Skeletal muscle satellite cell (primary cell): ENCODE measurements around the gene STXBP6.

Source experiments
- H3K27me3 ChIP-seq: 2 replicates; pipeline ENCODE4 v1.7.0; 2013; ENCODE audit warnings: low read length; ENCODE audit not compliant: control insufficient read depth, insufficient read depth
- H3K36me3 ChIP-seq: 2 replicates; pipeline ENCODE4 v1.7.0; 2013; ENCODE audit warnings: mild to moderate bottlenecking, control low read depth, low read length; ENCODE audit not compliant: insufficient read depth
- H3K4me1 ChIP-seq: 2 replicates; pipeline ENCODE4 v1.7.0; 2013; ENCODE audit warnings: low read length; ENCODE audit not compliant: control insufficient read depth, insufficient read depth
- H3K4me2 ChIP-seq: 2 replicates; pipeline ENCODE4 v1.7.0; 2013; ENCODE audit warnings: mild to moderate bottlenecking, low read length
- H3K4me3 ChIP-seq: 2 replicates; pipeline ENCODE4 v1.7.0; 2013; ENCODE audit warnings: low read length
- H3K9ac ChIP-seq: 2 replicates; pipeline ENCODE4 v1.7.0; 2013; ENCODE audit warnings: mild to moderate bottlenecking, low read depth, low read length, moderate library complexity
- H3K9me3 ChIP-seq: replicated peaks from 2 replicates; pipeline ENCODE4 v1.7.0; 2013; ENCODE audit warnings: mild to moderate bottlenecking, control low read depth, low read length

Gene STXBP6

GRCh38 chr14:24993631-24994030 lies 56.3 kb downstream of the STXBP6 start:
- no peak overlapping the region for H3K9ac ChIP-seq
- no peak overlapping the region for H3K4me2 ChIP-seq
- H3K4me3 ChIP-seq: no peak overlapping the region
- no peaks in the 10 kb centered on the region for H3K36me3 ChIP-seq
- no peaks in the 10 kb centered on the region for H3K27me3 ChIP-seq
- H3K4me1 ChIP-seq: no peaks in the 10 kb centered on the region
- no peaks in the 10 kb centered on the region for H3K9me3 ChIP-seq

DNA sequence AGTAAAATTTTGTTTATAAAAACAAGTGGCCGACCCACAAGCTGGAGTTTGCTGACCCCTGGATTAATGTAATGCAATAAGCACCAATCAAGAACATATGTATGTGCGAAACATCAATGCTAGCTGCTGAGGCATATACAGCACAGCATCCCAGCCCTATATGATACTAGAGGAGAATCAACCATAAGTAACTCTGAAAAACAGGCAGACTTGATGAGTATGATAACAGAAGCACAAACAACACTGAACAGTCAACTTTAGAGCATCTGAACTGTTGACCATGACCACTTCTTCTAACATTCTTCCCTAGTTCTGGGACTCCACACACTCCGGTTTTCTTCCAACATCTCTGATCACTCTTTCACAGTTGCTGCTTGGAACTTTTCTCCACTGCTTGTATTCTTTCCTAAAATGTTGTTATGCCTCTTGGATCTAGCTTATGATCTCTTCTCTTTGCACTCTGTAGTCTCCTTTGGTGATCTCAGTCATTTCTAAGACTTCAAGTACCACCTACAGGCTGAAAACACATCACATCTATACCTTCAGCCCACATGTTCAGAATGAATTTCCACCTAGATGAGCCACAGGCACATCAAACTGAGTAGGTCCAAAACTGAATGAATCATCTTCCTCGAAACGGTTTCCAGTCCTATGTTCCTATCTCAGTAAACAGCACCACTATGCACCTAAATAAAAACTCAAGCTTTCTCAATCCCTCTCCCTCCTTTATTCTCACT lies 57.2 kb downstream of the STXBP6 start:
- H3K4me1 ChIP-seq: no peaks in the 10 kb centered on the region
- no peaks in the 10 kb centered on the region for H3K9me3 ChIP-seq
- H3K4me3 ChIP-seq: no peak overlapping the region
- H3K4me2 ChIP-seq: no peak overlapping the region
- no peaks in the 10 kb centered on the region for H3K27me3 ChIP-seq
- no peaks in the 10 kb centered on the region for H3K36me3 ChIP-seq
- H3K9ac ChIP-seq: no peak overlapping the region

- no peak overlapping the region for H3K9ac ChIP-seq
- H3K9me3 ChIP-seq: no peaks in the 10 kb centered on the region
- H3K27me3 ChIP-seq: no peaks in the 10 kb centered on the region
- H3K4me1 ChIP-seq: no peaks in the 10 kb centered on the region
- H3K4me2 ChIP-seq: no peak overlapping the region
- H3K4me3 ChIP-seq: no peak overlapping the region
- no peaks in the 10 kb centered on the region for H3K36me3 ChIP-seq
Measured at GRCh38 chr14:24991821-24992220, 58.1 kb downstream of the STXBP6 start.

DNA sequence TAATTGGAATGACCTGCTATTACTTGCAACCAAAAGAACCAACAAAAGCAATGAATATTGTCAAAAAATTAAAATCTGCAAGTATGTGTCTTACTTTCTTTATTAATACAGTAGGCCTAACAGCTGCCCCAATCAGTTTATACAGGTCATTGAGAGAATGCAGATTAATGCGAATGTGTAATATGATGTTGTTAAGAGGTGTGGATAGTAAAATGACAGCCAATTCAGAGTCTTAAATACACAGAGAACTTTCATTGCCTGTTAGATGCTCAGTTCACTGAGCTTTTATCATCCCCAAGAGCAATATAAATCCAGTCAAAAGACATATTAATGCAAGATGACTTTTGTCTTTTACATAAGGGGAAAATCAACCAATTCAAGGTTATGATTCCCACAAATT lies 58.7 kb downstream of the STXBP6 start:
- H3K4me2 ChIP-seq: no peak overlapping the region
- H3K27me3 ChIP-seq: no peaks in the 10 kb centered on the region
- H3K4me3 ChIP-seq: no peak overlapping the region
- no peaks in the 10 kb centered on the region for H3K36me3 ChIP-seq
- no peaks in the 10 kb centered on the region for H3K4me1 ChIP-seq
- no peak overlapping the region for H3K9ac ChIP-seq
- no peaks in the 10 kb centered on the region for H3K9me3 ChIP-seq

GRCh38 chr14:24990773-24991172 lies 59.2 kb downstream of the STXBP6 start:
- H3K36me3 ChIP-seq: no peaks in the 10 kb centered on the region
- no peak overlapping the region for H3K4me2 ChIP-seq
- no peaks in the 10 kb centered on the region for H3K9me3 ChIP-seq
- no peaks in the 10 kb centered on the region for H3K27me3 ChIP-seq
- no peak overlapping the region for H3K4me3 ChIP-seq
- no peak overlapping the region for H3K9ac ChIP-seq
- H3K4me1 ChIP-seq: no peaks in the 10 kb centered on the region

DNA sequence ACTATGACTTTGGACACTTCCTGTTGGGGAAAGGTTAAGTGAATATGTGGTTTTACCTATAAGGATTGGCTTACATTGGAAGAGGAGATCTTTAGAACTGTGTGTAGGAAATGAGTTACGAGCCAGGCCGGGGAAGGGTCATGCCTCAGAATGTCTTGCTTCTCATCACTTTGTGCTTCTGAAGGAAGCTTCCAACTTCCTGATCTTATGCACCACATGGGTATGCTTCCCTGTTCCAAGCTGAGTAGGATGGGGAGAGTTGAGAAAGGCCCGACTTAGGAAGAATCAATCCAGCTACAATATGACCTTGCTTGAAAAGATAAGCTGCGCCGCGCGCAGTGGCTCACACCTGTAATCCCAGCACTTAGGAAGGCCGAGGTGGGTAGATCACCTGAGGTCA lies 59.9 kb downstream of the STXBP6 start:
- no peaks in the 10 kb centered on the region for H3K9me3 ChIP-seq
- H3K36me3 ChIP-seq: no peaks in the 10 kb centered on the region
- H3K27me3 ChIP-seq: no peaks in the 10 kb centered on the region
- no peaks in the 10 kb centered on the region for H3K4me1 ChIP-seq
- H3K4me2 ChIP-seq: no peak overlapping the region
- no peak overlapping the region for H3K4me3 ChIP-seq
- no peak overlapping the region for H3K9ac ChIP-seq

DNA sequence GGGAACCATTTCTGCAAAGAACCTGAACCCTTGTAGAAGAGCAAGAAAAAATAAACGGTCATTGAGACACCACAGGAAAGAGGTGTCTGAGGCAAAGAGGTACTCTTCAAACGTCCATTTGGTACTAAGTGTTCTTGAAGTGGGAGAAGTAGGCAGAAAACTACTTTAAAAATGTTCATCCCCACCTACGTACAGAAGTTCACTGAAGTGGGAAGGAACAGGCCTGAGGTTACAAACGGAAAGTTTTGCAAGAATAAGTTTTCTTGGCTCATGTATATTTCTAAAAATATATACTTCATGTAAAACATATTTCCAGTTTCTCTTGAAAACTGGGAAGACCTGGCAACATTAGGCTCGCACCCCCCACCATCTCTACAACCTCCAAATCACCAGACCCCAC lies 61.2 kb downstream of the STXBP6 start:
- H3K4me2 ChIP-seq: no peak overlapping the region
- H3K9me3 ChIP-seq: no peaks in the 10 kb centered on the region
- no peak overlapping the region for H3K4me3 ChIP-seq
- no peaks in the 10 kb centered on the region for H3K4me1 ChIP-seq
- H3K9ac ChIP-seq: no peak overlapping the region
- no peaks in the 10 kb centered on the region for H3K36me3 ChIP-seq
- H3K27me3 ChIP-seq: no peaks in the 10 kb centered on the region

- Histone ChIP-seq H3K36me3 (no peaks in the 10 kb centered on the region), H3K4me1 (peaks cover 12% of the 10 kb centered on the region), H3K9me3 (no peaks in the 10 kb centered on the region), H3K4me2 (no peak overlapping the region), H3K9ac (no peak overlapping the region), H3K4me3 (no peak overlapping the region), H3K27me3 (no peaks in the 10 kb centered on the region)
Measured at GRCh38 chr14:24986206-24986893, 63.6 kb downstream of the STXBP6 start.

- no peaks in the 10 kb centered on the region for H3K27me3 ChIP-seq
- H3K4me1 ChIP-seq: peaks cover 12% of the 10 kb centered on the region
- no peak overlapping the region for H3K9ac ChIP-seq
- H3K9me3 ChIP-seq: no peaks in the 10 kb centered on the region
- H3K4me2 ChIP-seq: no peak overlapping the region
- H3K36me3 ChIP-seq: no peaks in the 10 kb centered on the region
- no peak overlapping the region for H3K4me3 ChIP-seq
Measured at GRCh38 chr14:24984846-24985589, 64.9 kb downstream of the STXBP6 start.

- Histone ChIP-seq H3K9ac (no peak overlapping the region), H3K9me3 (no peaks in the 10 kb centered on the region), H3K4me1 (peaks cover 12% of the 10 kb centered on the region), H3K27me3 (no peaks in the 10 kb centered on the region), H3K36me3 (no peaks in the 10 kb centered on the region), H3K4me2 (peak overlapping the region; percentile 63), H3K4me3 (no peak overlapping the region)
Measured at GRCh38 chr14:24982472-24983155, 67.3 kb downstream of the STXBP6 start.

DNA sequence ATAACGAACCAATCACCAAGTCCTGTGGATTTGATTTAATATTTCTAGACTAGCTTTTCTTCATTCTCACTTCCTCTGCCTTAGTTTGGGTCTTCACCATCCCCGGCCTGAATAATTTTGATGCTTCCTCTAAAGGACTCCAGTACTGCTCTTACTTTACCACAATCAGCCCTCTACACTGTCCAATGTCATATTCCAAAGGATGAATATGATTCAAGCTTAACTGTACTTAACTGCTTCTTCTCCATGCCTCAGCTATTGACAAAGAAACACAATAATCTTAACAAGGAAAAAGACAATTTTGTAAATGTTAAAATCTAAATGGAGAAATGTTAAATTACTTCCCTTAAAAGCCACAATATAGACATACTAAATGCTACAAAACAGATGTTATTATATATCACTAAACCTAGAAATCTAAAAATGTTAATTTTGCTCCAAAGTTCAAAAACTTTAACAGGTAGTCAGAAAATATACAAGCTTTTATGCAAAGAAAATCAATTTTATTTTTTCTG lies 70.2 kb downstream of the STXBP6 start:
- no peaks in the 10 kb centered on the region for H3K9me3 ChIP-seq
- H3K4me2 ChIP-seq: no peak overlapping the region
- H3K27me3 ChIP-seq: no peaks in the 10 kb centered on the region
- no peak overlapping the region for H3K4me3 ChIP-seq
- H3K9ac ChIP-seq: no peak overlapping the region
- peaks cover 12% of the 10 kb centered on the region for H3K4me1 ChIP-seq
- H3K36me3 ChIP-seq: no peaks in the 10 kb centered on the region
